SK-N-DZ (cell line): ENCODE measurements around the gene SFRP2. TPM values are rescaled to one million over a fixed set of nuclear protein-coding genes. Genes with fewer than 3 reads are reported as not detected.

Experiments used
- DNase-seq: peaks from one replicate; pipeline ENCODE4 v3.0.0-alpha.2; 2015; ENCODE audit warnings: low spot score
- polyA plus RNA-seq, 2 experiments: library from polyadenylated mRNA; depleted of rRNA; stranded (reverse); fragments of >200 nt; gene quantifications; 2 replicates each; pipeline ENCODE4 v1.2.3, GENCODE V29; 2014

Gene SFRP2
- polyA plus RNA-seq (2014; cell fraction: cytosol; rRNA removed), result not detected in 2 replicates
- not detected in 2 replicates for polyA plus RNA-seq (2014; cell fraction: nucleus; rRNA removed)

DNA sequence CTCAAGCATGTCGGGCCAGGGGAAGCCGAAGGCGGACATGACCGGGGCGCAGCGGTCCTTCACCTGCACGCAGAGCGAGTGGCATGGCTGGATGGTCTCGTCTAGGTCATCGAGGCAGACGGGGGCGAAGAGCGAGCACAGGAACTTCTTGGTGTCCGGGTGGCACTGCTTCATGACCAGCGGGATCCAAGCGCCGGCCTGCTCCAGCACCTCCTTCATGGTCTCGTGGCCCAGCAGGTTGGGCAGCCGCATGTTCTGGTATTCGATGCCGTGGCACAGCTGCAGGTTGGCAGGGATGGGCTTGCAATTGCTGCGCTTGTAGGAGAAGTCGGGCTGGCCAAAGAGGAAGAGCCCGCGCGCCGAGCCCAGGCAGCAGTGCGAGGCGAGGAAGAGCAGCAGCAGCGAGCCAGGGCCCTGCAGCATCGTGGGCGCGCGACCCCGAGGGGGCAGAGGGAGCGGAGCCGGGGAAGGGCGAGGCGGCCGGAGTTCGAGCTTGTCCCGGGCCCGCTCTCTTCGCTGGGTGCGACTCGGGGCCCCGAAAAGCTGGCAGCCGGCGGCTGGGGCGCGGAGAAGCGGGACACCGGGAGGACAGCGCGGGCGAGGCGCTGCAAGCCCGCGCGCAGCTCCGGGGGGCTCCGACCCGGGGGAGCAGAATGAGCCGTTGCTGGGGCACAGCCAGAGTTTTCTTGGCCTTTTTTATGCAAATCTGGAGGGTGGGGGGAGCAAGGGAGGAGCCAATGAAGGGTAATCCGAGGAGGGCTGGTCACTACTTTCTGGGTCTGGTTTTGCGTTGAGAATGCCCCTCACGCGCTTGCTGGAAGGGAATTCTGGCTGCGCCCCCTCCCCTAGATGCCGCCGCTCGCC, at the start of gene SFRP2:
TSS of gene SFRP2 (minus strand) at position 671 of the 864 bp plus-strand sequence. CDS start at position 423, 248 bp downstream.
- no peak for DNase-seq

DNA sequence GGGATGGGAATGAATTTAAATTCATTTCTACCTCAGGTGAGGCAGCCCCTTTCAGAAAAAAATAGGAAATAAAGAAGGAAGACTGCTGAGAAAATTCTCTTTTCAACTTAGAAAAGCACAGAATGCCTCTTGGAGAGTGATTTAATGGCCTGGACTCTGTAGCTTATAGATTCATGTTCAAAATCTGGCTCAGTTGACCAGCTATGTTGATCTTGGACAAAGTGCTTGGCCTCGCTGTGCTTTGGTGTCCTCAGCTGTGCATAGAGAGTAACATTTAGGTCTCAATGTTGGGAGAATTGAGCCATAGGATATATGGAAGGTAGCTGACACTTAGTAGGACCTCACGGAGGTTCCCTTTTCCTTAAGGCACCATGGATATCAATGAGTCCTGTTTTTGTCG, 49.7 kb upstream of the SFRP2 start:
- DNase-seq, result no peak

GRCh38 chr4:153834901-153835300, 46.0 kb upstream of the SFRP2 start:
- DNase-seq, result no peak

DNA sequence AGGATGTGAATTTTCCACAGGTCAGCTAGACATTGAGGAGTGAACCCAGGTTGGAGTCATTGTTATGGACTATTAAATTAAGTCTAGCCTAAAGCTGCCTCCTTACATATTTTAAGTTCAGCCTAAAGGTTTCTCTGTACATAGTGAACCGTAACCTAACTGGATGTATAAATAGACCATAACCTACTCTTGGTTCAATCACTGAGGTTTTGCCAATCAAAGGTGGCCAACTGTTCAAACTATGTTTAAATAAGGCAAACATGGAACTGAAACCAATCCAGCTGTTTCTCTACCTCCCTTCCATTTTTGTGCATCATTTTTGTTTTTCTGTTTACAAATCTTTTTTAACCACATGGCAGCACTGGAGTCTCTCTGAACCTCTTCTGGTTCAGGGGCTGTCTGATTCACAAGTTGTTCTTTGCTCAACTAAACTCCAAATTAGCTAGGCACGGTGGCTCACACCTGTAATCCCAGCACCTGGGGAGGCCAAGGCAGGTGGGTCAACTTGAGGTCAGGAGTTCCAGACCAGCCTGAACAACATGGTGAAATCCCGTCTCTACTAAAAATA, 43.9 kb upstream of the SFRP2 start:
- DNase-seq, result no peak

DNA sequence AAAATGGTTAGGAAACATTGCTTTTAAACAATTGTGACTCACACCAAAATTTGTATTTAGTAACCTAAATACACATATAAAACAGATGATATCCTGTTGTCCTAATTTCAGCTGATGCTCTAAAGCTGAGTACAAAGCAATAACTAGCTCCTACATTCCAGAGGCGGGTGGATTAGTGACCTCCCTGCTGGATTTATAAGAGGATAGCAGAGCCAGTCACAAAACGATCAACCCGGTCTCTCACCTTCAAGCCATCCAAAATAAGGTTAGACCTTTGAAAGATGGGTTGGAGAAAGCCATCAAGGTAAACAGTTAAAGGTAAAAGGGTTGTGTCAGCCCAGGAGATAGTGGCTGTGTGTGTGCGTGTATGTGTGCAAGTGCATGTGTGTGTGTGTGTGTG, 43.2 kb upstream of the SFRP2 start:
- no peak for DNase-seq

DNA sequence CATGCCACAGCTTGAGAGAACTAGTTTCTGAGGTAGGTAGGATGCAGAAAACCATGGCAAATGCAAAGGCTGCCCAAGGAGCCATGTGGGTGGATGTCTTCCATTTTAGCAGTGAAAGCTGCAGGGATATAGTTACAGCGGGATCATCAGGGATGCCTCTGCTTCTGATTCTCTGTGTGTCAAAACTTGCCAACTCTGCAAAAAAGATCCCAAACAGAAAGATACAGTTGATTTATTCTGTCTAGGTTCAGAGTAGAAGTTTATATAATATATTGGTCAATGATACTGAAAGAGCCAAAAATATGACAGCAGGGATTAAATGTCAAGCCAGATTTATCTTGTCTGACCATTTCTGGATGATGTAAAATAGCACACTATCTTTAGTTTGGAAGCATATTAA, 42.4 kb upstream of the SFRP2 start:
- no peak for DNase-seq

- no peak for DNase-seq
Observed at GRCh38 chr4:153825691-153826090, 36.8 kb upstream of the SFRP2 start.

- DNase-seq, result no peak
Observed at GRCh38 chr4:153825126-153825525, 36.2 kb upstream of the SFRP2 start.

- DNase-seq, result no peak
Observed at GRCh38 chr4:153824501-153824900, 35.6 kb upstream of the SFRP2 start.

DNA sequence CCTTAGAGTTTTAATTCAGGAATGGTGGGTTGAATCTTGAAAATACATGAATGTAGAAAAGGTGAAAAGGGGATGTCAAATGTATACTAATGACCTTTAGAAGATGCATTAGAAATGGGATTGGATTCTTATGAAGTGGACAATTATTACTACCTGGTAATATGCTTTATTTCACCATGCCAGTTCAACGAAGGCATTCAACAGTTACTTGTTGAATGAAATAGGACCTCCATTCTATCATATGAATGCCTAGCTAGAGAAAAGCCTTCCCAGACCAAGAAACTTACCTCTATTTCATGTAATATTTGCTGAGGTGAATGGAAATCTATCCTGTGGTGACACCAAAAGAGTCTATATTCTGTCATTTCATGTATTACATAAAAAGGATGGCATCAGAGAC, 34.6 kb upstream of the SFRP2 start:
- no peak for DNase-seq

DNA sequence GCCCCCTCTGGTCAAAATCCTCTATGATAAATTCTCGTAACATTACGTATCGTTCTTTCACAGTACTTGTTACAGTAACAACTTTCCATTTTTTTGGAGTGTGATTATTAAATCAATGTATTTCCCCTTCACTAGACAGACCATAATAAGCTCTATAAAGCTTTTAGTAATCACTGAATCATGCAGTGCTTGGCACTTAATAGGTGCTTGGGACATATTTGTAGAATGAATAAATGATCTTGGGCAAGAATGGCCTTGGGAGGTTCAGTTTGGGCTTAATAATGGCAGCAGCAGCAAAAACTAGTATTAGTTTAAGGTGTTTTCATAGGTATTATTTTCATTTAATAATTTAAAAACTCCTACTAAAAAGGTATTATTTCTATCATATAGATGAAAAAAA, 33.4 kb upstream of the SFRP2 start:
- no peak for DNase-seq

GRCh38 chr4:153817466-153817865, 28.6 kb upstream of the SFRP2 start:
- DNase-seq, result no peak

DNA sequence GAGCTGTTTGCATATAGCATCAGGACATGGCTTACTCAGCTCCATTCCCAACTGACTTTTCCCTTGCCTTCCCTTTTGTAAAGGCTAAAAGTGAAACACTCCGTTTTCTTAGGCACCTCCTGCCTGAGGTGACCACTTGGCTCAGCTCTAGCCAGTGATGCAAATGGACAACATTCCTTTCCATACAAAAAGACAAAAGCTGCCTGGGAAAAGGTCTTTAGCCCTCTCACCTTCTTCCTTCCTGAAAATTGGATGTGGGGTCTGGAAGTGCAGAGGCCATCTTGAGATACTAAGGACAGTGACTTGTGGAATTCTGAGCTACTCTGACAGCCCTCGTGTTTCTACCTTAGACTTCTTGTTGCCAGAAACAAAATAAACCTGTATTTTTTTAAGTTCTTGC, 27.7 kb upstream of the SFRP2 start:
- DNase-seq, result no peak

DNA sequence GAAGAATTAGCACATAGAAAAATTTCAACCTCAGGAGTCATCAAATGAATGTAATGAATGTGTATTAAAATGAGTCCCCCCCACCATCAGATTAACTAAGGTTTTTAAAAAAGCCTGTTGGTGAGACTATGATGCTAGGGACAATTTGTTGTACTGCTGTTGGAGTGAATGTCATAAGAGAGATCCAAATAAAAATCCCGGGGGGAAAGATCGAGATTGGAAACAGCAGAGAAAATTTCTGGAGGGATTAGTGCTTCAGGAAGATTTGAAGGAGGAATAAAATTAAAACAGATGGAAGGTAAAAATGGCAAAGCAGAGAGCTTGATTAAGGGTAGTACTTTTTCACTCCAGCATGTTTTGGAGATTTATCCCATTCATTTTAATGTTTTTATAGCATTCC, 25.9 kb upstream of the SFRP2 start:
- DNase-seq, result no peak

DNA sequence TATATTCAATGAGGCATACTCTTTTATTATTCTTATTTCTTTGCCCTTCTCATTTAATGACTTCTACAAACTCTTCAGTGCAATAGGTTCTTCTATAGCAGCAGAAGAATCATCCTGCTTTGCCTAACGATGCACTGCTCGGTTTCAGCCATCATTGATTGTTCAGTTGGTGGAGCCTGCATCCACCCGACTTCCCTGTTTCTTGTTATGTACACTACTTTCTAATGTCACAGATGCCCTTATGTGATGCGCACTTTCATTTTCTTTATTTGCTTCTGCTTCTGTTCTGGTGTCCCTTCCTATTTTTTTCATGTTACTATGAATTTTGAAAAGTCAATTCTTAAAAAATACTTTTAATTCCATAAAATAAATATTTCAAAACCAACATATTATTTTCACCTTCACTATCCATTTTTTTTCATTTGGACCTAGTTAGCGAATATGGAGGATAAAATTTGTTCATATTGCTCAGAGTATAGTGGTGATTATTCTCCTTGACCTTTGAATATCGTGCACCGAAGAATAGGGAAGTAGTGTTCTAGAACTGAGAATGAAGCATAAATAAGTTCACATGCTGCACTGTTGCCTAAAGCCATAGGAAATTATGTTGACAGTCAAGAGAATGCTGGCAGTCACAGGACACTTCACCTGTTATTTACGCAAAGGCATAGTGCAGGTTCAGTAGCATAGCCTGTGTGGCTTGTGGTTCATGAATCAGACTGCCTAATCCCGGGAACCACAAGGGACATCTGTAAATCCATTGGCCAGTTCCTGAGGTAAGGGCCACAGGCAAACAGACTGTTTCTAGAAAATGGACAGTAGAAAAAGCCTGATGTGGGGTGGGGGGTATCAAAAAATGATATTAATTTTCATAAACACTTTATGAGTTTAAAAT, 21.3 kb upstream of the SFRP2 start:
- DNase-seq, result no peak

- DNase-seq, result no peak
Observed at GRCh38 chr4:153809307-153809706, 20.4 kb upstream of the SFRP2 start.

DNA sequence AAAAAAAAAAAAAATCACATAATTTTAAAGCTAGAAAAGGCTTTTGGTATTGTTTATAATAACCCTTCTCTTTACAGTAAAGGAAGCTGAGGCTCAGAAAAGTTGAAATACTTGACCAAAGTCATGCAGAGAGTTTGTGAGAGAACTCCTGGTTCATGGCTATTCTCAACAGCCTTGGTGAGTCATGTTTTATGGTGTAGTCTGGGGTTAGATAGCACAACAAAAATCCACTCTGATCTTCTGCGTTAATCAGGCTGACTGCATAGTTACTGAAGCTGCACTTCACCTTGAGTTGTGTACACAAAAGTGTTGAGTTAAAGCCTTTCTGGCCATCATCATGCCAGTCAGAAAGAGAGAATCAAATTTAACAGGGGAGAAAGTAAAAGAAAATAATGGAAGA, 19.3 kb upstream of the SFRP2 start:
- no peak for DNase-seq

DNA sequence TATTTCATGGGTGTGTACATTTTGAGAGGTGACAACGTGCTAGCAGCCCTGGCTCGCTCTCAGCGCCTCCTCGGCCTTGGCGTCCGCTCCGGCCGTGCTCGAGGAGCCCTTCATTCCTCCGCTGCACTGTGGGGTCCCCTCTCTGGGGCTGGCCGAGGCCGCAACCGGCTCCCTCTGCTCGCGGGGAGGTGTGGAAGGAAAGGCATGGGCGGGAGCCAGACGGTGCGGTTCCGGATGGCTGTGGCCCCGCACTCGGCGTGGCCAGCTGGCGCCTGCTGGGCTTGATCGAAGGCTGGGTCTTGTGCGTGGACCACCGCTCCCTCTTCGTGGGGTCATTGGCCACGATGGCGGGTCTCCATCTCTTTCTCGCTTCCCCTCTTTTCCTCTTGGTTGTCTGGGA, 17.2 kb upstream of the SFRP2 start:
- DNase-seq, result no peak

GRCh38 chr4:153804722-153805121, 15.8 kb upstream of the SFRP2 start:
- DNase-seq, result no peak

DNA sequence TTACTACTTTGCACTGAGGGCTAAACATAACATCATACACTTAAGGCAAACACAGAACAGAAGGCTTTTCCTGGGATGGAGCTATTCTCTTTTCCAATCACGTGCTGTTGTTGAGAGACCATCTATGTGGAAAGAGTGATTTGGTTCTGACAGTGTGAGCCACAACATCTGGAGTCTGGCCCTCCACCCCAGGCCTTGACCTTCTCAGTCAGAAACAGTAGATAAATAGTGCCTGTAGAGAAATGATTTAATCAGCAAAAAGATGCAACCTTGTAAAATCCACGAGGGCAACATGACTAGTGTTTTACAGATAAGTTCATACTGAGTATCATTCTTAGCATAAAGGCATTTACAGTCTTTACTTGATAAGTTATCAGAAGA, 10.8 kb upstream of the SFRP2 start:
- DNase-seq, result no peak

DNA sequence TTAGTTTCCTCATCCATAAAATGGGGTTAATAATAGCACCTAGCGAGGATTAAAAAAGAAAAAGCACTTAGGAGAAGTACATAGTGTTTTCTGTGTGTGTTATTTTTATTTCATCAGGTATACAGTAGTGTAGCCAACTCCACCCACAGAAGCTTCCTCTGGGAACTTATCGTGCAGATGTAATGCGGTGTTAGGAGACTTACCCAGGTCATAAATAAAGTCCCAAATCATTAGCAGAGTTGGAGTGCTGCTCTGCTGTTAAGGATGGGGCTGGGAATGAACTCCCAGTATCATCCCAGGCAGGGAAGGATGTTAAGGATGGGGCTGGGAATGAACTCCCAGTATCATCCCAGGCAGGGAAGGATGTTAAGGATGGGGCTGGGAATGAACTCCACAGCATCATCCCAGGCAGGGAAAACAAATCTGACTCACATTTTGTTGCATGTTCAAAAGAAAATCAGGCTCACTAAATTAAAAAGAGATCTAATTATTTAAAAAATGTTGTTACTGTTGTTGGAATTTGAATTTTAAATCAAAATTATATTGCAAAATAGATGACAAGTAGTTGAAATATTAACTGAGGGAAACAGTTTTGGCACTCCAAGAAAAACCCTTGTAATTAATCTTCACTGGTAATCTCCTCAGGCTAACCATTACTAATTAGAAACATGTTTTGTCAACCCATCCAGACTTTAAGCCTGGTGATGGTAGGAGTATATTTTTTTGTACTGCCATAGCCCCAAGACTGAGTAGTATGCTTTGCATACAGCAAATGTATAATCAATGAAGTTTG, 10.2 kb upstream of the SFRP2 start:
- no peak for DNase-seq
